PC-3 (cell line): ENCODE measurements around the gene DSN1.

ENCODE experiments used
- EZH2 ChIP-seq: fragments of 300-600 bp; sonication (generic); IDR thresholded peaks from one replicate; pipeline ENCODE4 v1.6.1; 2017; ENCODE audit warnings: antibody characterized with exemption, mild to moderate bottlenecking, low read length; ENCODE audit not compliant: unreplicated experiment
- EZH2phosphoT487 ChIP-seq: fragments of 300-600 bp; sonication (generic); IDR thresholded peaks from 2 replicates; pipeline ENCODE4 v1.6.1; 2018; ENCODE audit warnings: mild to moderate bottlenecking, antibody characterized with exemption, low read length, borderline replicate concordance
- TF ChIP-seq, protein P1 (sequence below): fragments of 300-600 bp; sonication (generic); conservative IDR thresholded peaks from 2 replicates; pipeline ENCODE4 v1.5.1; 2017; ENCODE audit warnings: antibody characterized with exemption, low read depth, mild to moderate bottlenecking, low read length

DNA sequence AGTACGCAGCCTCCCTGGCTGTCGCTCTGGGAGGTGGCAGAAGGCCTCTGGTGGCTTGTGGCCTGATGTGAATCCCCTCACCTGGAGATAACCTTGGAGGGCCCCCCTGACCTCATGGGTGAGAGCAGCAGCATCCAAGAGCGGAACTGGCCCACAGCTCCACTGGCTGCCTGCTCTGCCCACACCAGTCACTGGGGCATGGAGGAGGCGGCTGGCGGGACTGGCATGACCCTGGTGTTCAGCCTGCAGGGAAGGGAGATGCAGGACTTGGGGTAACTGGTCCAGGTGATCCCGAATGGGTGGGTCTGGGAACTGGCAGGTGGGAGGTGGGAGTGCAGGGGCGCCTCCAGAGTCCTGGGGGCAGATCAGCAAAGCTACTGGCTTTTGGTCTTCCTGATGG, 10.6 kb upstream of the DSN1 start:
- TF ChIP-seq, protein P1, sequence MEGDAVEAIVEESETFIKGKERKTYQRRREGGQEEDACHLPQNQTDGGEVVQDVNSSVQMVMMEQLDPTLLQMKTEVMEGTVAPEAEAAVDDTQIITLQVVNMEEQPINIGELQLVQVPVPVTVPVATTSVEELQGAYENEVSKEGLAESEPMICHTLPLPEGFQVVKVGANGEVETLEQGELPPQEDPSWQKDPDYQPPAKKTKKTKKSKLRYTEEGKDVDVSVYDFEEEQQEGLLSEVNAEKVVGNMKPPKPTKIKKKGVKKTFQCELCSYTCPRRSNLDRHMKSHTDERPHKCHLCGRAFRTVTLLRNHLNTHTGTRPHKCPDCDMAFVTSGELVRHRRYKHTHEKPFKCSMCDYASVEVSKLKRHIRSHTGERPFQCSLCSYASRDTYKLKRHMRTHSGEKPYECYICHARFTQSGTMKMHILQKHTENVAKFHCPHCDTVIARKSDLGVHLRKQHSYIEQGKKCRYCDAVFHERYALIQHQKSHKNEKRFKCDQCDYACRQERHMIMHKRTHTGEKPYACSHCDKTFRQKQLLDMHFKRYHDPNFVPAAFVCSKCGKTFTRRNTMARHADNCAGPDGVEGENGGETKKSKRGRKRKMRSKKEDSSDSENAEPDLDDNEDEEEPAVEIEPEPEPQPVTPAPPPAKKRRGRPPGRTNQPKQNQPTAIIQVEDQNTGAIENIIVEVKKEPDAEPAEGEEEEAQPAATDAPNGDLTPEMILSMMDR = no peak
- no peak for TF ChIP-seq EZH2phosphoT487
- TF ChIP-seq EZH2 = no peak
